ENCODE data around the gene AGO3.

AGO3 gene

GRCh38 chr1:36084497-36085115 is 153.7 kb downstream of the AGO3 start:
- FAIRE-seq, result no peak

GRCh38 chr1:36085126-36085525 is 154.2 kb downstream of the AGO3 start:
- FAIRE-seq, result no peak

DNA sequence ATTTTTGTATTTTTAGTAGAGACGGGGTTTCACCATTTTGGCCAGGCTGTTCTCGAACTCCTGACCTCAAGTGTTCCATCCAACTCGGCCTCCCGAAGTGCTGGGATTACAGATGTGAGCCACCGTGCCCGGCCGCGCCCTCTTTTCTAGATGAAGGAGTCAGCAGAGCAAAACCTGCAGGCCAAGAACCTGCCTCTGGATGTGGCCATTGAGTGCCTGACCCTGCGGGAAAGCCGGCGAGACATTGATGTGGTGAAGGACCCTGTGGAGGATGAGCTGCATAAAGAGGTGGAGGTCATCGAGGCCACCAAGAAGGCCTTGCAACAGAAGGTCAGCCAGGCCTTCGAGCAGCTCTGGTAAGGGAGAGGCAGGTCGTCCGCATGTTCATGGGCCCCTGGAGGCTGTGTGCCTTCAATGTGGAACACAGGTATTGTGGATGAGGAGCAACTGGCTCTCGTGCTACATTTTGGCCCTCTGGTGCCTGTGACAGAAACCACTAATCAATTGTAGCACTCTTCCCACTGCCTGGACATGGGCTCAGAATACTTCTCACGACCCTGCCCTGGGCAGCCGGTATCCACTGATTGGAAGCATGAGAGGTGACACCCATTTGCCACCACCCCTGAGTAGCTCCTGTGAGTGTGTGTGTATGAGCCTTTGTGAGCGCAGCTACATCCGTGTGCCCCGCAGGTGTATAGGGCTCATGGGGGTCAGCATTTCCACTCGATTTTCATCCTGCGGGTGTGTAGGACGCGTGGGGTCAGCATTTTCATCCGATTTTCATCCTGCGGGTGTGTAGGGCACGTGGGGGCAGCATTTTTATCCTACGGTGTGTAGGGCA is 155.0 kb downstream of the AGO3 start:
- FAIRE-seq, result no peak

GRCh38 chr1:36086529-36087232 is 155.8 kb downstream of the AGO3 start:
- FAIRE-seq, result no peak

DNA sequence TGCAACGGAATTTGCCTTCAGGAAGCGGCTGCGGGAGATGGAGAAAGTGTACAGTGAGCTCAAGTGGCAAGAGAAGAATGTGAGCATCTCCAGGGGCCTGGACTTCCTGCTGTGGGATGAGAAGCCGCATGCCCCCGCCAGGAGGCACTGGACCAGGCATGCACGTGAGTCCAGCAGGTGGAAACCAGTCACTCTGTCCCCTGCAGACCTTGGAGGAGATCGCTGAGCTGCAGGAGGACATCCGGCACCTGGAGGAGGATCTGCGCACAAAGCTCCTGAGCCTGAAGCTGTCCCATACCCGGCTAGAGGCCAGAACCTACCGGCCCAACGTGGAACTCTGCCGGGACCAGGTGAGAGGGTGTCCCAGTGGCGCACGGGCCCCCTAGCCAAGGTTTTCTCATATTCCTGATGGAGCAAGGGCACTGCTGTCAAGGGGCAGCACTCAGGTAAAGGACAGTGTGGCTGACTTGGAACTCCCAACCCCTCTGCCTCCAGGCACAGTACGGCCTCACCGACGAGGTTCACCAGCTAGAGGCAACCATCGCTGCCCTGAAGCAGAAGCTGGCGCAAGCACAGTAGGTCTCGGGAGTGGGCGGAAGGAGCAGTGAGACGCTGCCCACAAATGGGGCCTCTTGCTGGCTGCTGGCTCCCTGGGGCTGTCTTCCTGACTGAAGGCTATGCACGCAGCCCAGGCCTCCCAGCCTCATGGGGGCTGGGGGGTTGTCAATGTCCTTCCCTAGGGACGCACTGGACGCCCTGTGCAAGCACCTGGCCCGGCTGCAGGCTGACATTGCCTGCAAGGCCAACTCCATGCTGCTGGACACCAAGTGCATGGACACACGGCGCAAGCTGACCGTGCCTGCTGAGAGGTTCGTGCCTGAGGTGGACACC is 156.6 kb downstream of the AGO3 start:
- no peak for FAIRE-seq

DNA sequence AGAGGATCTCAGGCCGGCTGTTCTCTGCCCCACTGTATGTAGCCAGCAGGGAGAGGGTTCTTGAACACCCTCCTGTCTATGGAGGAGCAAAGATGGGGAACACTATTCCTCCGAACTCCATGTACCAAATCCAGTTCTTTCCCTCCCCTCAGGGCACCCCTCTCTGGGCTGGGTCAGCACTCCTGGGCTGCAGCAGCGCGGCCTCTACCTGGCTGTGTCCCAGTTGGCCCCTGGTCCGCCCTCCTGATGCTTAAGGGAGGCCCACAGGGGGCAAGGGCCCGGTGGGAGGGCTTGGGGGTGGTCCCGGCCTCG is 157.3 kb downstream of the AGO3 start:
- FAIRE-seq, result no peak

- no peak for FAIRE-seq
These were observed 157.9 kb downstream of the AGO3 start, which contains the start of gene ADPRS for GRCh38 chr1:36088577-36089392. TSS of gene ADPRS (plus strand) at chr1:36088892. CDS start at chr1:36088905, 13 bp downstream.

DNA sequence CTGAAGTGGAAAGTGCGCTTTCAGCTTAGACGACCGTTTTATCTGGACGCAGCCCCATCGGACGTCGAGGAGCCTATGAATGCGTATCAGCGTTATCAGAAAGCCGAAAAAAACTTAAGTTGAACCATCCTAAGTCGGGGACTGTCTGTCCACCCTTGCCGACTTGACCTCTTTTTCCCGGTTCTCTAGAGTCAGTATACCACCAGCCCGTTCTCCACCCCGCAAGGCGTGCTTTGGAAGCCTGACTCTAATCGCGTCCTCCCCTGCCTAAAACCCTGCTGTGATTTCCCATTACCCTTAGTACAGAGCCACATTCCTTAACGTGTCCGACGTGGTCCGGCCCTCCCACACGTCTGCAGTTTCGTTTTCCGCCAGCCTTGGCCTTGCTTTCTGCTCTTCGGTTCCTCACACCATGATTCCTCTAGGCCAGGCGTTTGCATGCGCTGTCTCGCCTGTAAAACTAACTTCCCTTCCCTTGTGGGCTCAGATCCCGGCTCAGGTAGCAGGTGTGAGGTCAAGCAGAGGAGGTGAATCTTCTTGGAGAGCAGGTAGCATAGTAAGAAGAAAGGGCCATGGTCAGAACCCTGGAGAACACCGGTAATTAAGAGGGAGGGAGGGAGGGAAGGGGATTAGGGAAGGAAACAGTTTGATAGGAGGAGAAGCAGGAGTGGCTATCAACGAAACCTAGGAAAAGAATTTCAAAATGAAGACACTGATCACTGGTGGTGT is 158.7 kb downstream of the AGO3 start:
- no peak for FAIRE-seq

DNA sequence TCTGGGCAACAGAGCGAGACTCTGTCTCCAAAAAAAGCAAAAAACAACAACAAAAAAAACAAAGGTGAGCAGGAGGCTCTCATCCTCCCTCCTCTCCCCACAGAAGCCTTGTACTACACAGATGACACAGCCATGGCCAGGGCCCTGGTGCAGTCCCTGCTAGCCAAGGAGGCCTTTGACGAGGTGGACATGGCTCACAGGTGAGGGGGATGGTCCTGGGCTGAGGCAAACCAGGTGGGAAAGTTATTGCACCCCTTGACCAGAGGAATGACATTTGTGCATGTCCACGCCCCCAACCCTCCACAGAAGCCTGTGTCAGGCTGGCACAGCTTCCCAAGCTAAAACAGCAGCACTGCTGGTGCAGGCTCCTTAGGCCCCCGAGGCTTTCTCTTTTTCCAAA is 160.2 kb downstream of the AGO3 start:
- FAIRE-seq, result no peak

- FAIRE-seq, result no peak
These were observed 160.8 kb downstream of the AGO3 start for GRCh38 chr1:36091698-36092097.

DNA sequence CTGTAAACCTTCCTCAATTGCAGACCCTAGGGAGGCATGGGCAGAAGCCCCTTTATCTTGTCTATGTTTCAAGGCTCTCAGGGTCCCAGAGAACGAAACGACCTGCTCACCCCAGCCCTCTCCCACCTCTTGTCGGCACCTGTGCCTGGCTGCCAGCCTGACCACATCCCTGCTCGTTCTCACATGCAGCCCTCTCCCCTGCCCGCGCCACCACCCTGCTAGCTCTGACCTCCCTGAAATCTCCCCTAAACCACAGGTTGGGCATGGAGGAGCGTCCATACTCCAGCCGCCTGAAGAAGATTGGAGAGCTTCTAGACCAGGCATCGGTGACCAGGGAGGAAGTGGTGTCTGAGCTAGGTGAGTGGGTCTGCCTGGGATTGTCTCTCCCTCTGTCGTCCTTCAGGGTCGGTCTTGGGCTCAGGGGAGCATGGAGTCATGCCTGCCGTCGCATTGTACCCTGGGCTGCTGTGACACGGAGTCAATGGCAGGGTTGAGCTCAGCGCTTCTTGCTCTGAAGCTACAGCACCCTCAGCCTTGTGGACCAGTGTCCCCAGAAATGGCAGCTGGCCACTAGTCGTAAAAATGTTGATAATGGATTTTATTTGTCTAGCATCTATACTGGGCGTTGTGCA is 161.4 kb downstream of the AGO3 start:
- no peak for FAIRE-seq

- FAIRE-seq, result no peak
These were observed 161.9 kb downstream of the AGO3 start for GRCh38 chr1:36092798-36093185.

DNA sequence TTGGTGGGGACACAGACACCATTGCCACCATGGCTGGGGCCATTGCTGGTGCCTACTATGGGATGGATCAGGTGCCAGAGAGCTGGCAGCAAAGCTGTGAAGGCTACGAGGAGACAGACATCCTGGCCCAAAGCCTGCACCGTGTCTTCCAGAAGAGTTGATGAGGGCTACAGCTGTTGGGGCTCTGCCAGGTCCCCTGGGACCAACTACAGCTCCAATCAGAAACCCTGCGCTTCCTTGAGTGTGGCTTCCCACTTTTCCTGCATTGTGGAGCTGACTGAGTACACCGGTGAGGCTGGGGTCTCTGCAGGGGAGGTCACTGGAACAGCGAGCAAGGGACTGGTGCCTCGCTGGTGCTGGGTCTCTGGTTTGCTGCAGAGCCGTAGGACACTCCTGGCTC is 162.3 kb downstream of the AGO3 start:
- FAIRE-seq, result no peak

DNA sequence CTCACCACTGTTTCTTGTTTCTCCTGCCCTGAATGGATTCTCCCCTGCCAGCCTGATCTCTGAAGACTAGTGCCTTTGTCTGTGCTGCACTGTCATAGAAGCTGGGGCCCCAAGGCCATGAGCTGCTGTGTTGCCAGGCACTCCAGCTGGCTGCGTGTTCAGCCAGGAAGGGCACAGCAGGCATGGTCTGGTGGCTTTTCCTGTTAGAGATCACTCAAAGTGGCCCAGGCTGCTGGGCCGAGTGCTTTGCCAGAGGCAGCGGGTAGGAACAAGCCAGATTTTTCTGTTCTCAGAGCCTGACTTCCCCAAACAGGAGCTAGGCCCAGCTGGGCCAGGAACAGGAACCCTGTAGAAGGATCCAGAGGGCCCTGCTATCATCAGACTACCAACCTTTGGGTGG is 163.0 kb downstream of the AGO3 start:
- FAIRE-seq, result no peak

GRCh38 chr1:36094621-36095061 is 163.7 kb downstream of the AGO3 start:
- no peak for FAIRE-seq

GRCh38 chr1:36095760-36096405 is 165.0 kb downstream of the AGO3 start:
- FAIRE-seq, result no peak

- FAIRE-seq, result no peak
These were observed 165.9 kb downstream of the AGO3 start for GRCh38 chr1:36096500-36097432.

- FAIRE-seq, result no peak
These were observed 167.0 kb downstream of the AGO3 start for GRCh38 chr1:36097693-36098585.

Data from colon (tissue), 2 donors.